ENCODE results near the gene FBXO48. TPM values are rescaled to one million over a fixed set of nuclear protein-coding genes. Genes with fewer than 3 reads are reported as not detected.

FBXO48 gene
- total RNA-seq, 4 donors from 2014 or later = 0.63 to 1.8 (median 1.0) TPM

DNA sequence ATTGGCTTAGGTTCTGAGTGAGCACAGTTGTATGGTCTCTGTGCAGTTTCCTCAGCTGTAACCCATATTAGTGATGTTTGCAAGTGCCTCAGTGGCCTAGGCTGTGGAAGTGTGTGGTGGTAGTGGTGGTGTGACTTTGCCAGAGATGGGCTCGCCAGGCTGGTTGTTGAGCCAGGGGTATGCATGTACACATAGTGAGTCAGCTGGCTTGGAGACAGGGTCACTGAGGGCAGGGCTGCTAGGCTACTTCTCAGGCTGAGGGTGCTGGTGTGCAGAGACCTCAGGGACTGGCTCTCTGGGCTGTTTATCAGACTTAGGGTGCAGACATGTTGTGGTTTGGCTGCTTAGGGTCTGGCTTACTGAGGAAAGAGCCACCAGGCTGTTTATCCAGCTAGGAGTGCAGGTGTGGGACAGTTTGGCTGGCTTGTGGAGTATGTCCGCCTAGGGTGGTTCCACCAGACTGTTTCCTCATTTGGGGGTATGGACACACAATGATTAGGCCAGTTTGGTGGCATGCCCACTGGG lies 15.3 kb upstream of the FBXO48 start:
- TF ChIP-seq CTCF (IDR thresholded peaks at IDR 0.05) (no peak), POLR2A (IDR thresholded peaks at IDR 0.05) (no peak)
- Histone ChIP-seq H3K36me3 (no peaks in the 10 kb centered on the region), H3K4me3 (replicated peaks in 1 of 3) (no peak overlapping the region), H3K4me1 (no peaks in the 10 kb centered on the region), H3K27me3 (no peaks in the 10 kb centered on the region), H3K27ac (no peak overlapping the region), H3K9me3 (no peaks in the 10 kb centered on the region)
- 94 to 100% methylated on average over 1 to 2 of the region's 2 CpGs for WGBS, 2 donors
- intact Hi-C loops (cut with DNase I) = no loop called here
- DNase-seq = no peak

- 100% methylated on average over 1 of the region's 1 CpG for WGBS, 2 donors
- TF ChIP-seq POLR2A (IDR thresholded peaks at IDR 0.05) (no peak), CTCF (IDR thresholded peaks at IDR 0.05) (no peak)
- DNase-seq = no peak
- H3K4me3 ChIP-seq (replicated peaks in 1 of 3) = no peak overlapping the region
- H3K36me3 ChIP-seq = no peaks in the 10 kb centered on the region
- no peaks in the 10 kb centered on the region for H3K4me1 ChIP-seq
- intact Hi-C loops (cut with DNase I) = no loop called here
- no peaks in the 10 kb centered on the region for H3K27me3 ChIP-seq
- no peak overlapping the region for H3K27ac ChIP-seq
- H3K9me3 ChIP-seq = no peaks in the 10 kb centered on the region
These were observed 11.6 kb upstream of the FBXO48 start for GRCh38 chr2:68478688-68479087.

- TF ChIP-seq POLR2A (IDR thresholded peaks at IDR 0.05) = no peak
- no peak for TF ChIP-seq CTCF (IDR thresholded peaks at IDR 0.05)
These were observed 9.4 kb upstream of the FBXO48 start for GRCh38 chr2:68476454-68476853.

GRCh38 chr2:68475576-68475975 lies 8.5 kb upstream of the FBXO48 start:
- no peak for DNase-seq
- Histone ChIP-seq H3K27me3 (no peaks in the 10 kb centered on the region), H3K4me3 (replicated peaks in 1 of 3) (no peak overlapping the region), H3K27ac (no peak overlapping the region), H3K9me3 (no peaks in the 10 kb centered on the region), H3K36me3 (no peaks in the 10 kb centered on the region), H3K4me1 (no peaks in the 10 kb centered on the region)
- intact Hi-C loops (cut with DNase I) = no loop called here
- 77 to 81% methylated on average over 2 of the region's 2 CpGs for WGBS, 2 donors
- TF ChIP-seq CTCF (IDR thresholded peaks at IDR 0.05) = no peak
- no peak for TF ChIP-seq POLR2A (IDR thresholded peaks at IDR 0.05)

More at GRCh38 chr2:68476454-68476853, 9.4 kb upstream of the FBXO48 start:
- intact Hi-C loops (cut with DNase I) = no loop called here
- 93 to 97% methylated on average over 1 of the region's 1 CpG for WGBS, 2 donors
- no peaks in the 10 kb centered on the region for H3K27me3 ChIP-seq
- no peaks in the 10 kb centered on the region for H3K4me1 ChIP-seq
- no peak overlapping the region for H3K27ac ChIP-seq
- no peaks in the 10 kb centered on the region for H3K36me3 ChIP-seq
- no peak overlapping the region for H3K4me3 ChIP-seq (replicated peaks in 1 of 3)
- no peak for DNase-seq
- H3K9me3 ChIP-seq = no peaks in the 10 kb centered on the region

DNA sequence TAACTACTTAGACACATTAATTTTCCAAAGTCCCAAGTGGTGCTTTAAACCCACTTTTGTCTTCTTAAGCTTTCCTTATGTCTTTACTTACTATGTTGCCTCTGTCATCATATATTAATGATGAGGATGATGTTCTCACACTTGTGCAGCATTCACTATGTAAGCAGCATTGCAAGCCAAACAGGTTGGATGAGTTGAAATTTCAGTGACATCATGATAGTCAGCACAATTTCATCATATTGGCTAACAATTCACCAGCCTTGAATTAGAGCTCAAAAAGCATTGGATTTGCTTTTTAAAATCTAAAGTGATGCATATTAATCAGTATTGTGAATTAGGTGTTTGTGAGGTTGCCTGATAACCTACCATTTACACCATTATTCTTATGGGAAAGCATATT lies 8.0 kb upstream of the FBXO48 start:
- Histone ChIP-seq H3K27ac (no peak overlapping the region), H3K4me3 (replicated peaks in 1 of 3) (no peak overlapping the region), H3K36me3 (no peaks in the 10 kb centered on the region), H3K27me3 (no peaks in the 10 kb centered on the region), H3K4me1 (no peaks in the 10 kb centered on the region), H3K9me3 (no peaks in the 10 kb centered on the region)
- TF ChIP-seq CTCF (IDR thresholded peaks at IDR 0.05) (no peak), POLR2A (IDR thresholded peaks at IDR 0.05) (no peak)
- intact Hi-C loops (cut with DNase I) = no loop called here
- DNase-seq = no peak
